H1 (cell line): ENCODE results near the gene TBC1D3B. TPM values are rescaled to one million over a fixed set of nuclear protein-coding genes. Genes with fewer than 3 reads are reported as not detected.

Experiments used
- CTCF ChIA-PET: fragments of 300-600 bp; sonication (Branson Sonifier 250); formaldehyde crosslinking; loops from one replicate; lab custom pipeline; 2021; ENCODE audit not compliant: partially characterized antibody; lab: Charles Lee
- POLR2A ChIA-PET: fragments of 300-600 bp; sonication (Branson Sonifier 250); formaldehyde crosslinking; loops from one replicate; lab custom pipeline; 2021; ENCODE audit warnings: inconsistent platforms; ENCODE audit not compliant: partially characterized antibody; lab: Charles Lee
- DNase-seq, 2 experiments: peaks; one replicate each; pipeline versions ENCODE4 v3.0.0 to v3.0.0-alpha.2; 2010 to 2022; ENCODE audit warnings: low spot score in 2 of 2, low read depth in 1 of 2, mixed read lengths in 1 of 2
- FAIRE-seq: peaks from 2 replicates; lab custom pipeline; 2011; peaks lifted over from hg19 to GRCh38; lab: Jason Lieb, UNC
- H2AFZ ChIP-seq: 2 replicates; pipeline ENCODE4 v1.8.1; 2012; ENCODE audit warnings: low read length, inconsistent platforms
- H2AK5ac ChIP-seq: 2 replicates; pipeline ENCODE4 v1.6.1; 2013; ENCODE audit warnings: low read depth, low read length
- H2BK120ac ChIP-seq: replicated peaks from 2 replicates; pipeline ENCODE3; 2013; ENCODE audit warnings: low read depth, low read length, inconsistent platforms
- H2BK12ac ChIP-seq: 2 replicates; pipeline ENCODE4 v1.6.1; 2013; ENCODE audit warnings: low read depth, low read length
- H2BK15ac ChIP-seq: 2 replicates; pipeline ENCODE4 v1.6.1; 2013; ENCODE audit warnings: low read length
- H2BK20ac ChIP-seq: 2 replicates; pipeline ENCODE4 v1.6.1; 2013; ENCODE audit warnings: low read length
- H2BK5ac ChIP-seq: 2 replicates; pipeline ENCODE4 v1.6.1; 2013; ENCODE audit warnings: low read depth, low read length
- H3K14ac ChIP-seq: 2 replicates; pipeline ENCODE4 v1.6.1; 2013; ENCODE audit warnings: inconsistent platforms; ENCODE audit not compliant: insufficient read length
- H3K18ac ChIP-seq: 2 replicates; pipeline ENCODE4 v1.6.1; 2013; ENCODE audit warnings: low read length; ENCODE audit errors: extremely low read depth
- H3K23ac ChIP-seq: 2 replicates; pipeline ENCODE4 v1.6.1; 2013; ENCODE audit warnings: inconsistent platforms; ENCODE audit not compliant: insufficient read length
- H3K23me2 ChIP-seq: 2 replicates; pipeline ENCODE4 v1.6.1; 2013; ENCODE audit warnings: low read depth, low read length
- H3K27ac ChIP-seq: 2 replicates; pipeline ENCODE4 v1.6.1; 2011; ENCODE audit warnings: low read depth, low read length, inconsistent platforms
- H3K27me3 ChIP-seq, 4 experiments: replicated peaks in 1 of 4; 1 replicate in 1 of 4; 2 replicates in 3 of 4; pipeline versions ENCODE4 v1.6.1 to v1.8.1; 2011 to 2013; ENCODE audit warnings: low read length in 3 of 4, mild to moderate bottlenecking in 3 of 4, inconsistent platforms in 2 of 4, mixed read lengths in 2 of 4, moderate library complexity in 1 of 4; ENCODE audit not compliant: control insufficient read depth in 3 of 4, insufficient read depth in 3 of 4; ENCODE audit errors: extremely low read depth in 1 of 4
- H3K36me3 ChIP-seq, 4 experiments: 2 replicates each; pipeline versions ENCODE4 v1.6.1 to v1.8.1; 2011 to 2013; ENCODE audit warnings: mild to moderate bottlenecking in 4 of 4, low read length in 3 of 4, moderate library complexity in 2 of 4, control low read depth in 1 of 4, inconsistent platforms in 1 of 4; ENCODE audit not compliant: insufficient read depth in 4 of 4, control insufficient read depth in 2 of 4
- H3K4ac ChIP-seq: replicated peaks from 2 replicates; pipeline ENCODE3; 2013; ENCODE audit warnings: low read length, low read depth, mixed read lengths, inconsistent platforms; ENCODE audit not compliant: insufficient read length
- H3K4me1 ChIP-seq, 4 experiments: replicated peaks in 1 of 4; 1 replicate in 1 of 4; 2 replicates in 3 of 4; pipeline versions ENCODE4 v1.6.1 to v1.8.1; 2011 to 2013; ENCODE audit warnings: low read length in 3 of 4, inconsistent platforms in 2 of 4, mixed read lengths in 1 of 4; ENCODE audit not compliant: insufficient read depth in 4 of 4, control insufficient read depth in 3 of 4
- H3K4me2 ChIP-seq, 2 experiments: 2 replicates each; pipeline versions ENCODE4 v1.6.1 to v1.8.1; 2011 to 2013; ENCODE audit warnings: low read depth in 2 of 2, low read length in 2 of 2, control low read depth in 1 of 2, inconsistent platforms in 1 of 2, mild to moderate bottlenecking in 1 of 2; ENCODE audit not compliant: insufficient read depth in 1 of 2
- H3K4me3 ChIP-seq, 4 experiments: fragments of 200-600, 300-600 bp in 1 of 4; sonication (generic), shearing (Covaris generic), sonication (Bioruptor Twin) in 1 of 4; 2 replicates each; pipeline versions ENCODE4 v1.5.1 to v1.8.1; 2011 to 2016; ENCODE audit warnings: low read length in 4 of 4, low read depth in 3 of 4, control low read depth in 2 of 4, inconsistent platforms in 2 of 4, mild to moderate bottlenecking in 2 of 4, mixed read lengths in 1 of 4, moderate library complexity in 1 of 4; ENCODE audit not compliant: insufficient read depth in 2 of 4; ENCODE audit errors: extremely low read depth in 1 of 4
- H3K56ac ChIP-seq: replicated peaks from 2 replicates; pipeline ENCODE3; 2013; ENCODE audit warnings: low read depth, mild to moderate bottlenecking, mixed read lengths, low read length, inconsistent platforms; ENCODE audit not compliant: insufficient read length
- H3K79me1 ChIP-seq: 2 replicates; pipeline ENCODE4 v1.6.1; 2013; ENCODE audit warnings: low read depth, low read length, control low read depth
- H3K79me2 ChIP-seq, 2 experiments: 2 replicates each; pipeline versions ENCODE4 v1.6.1 to v1.8.1; 2012 to 2013; ENCODE audit warnings: low read length in 2 of 2, mild to moderate bottlenecking in 2 of 2, inconsistent platforms in 1 of 2; ENCODE audit not compliant: insufficient read depth in 2 of 2, control insufficient read depth in 1 of 2
- H3K9ac ChIP-seq, 4 experiments: replicated peaks in 1 of 4; 1 replicate in 1 of 4; 2 replicates in 3 of 4; pipeline versions ENCODE4 v1.6.1 to v1.8.1; 2011 to 2013; ENCODE audit warnings: low read depth in 3 of 4, low read length in 3 of 4, control low read depth in 2 of 4, mild to moderate bottlenecking in 2 of 4, moderate library complexity in 2 of 4, inconsistent platforms in 1 of 4; ENCODE audit errors: extremely low read depth in 1 of 4
- H3K9me3 ChIP-seq, 2 experiments: 2 replicates each; pipeline versions ENCODE4 v1.6.1 to v1.8.1; 2012 to 2013; ENCODE audit warnings: mild to moderate bottlenecking in 2 of 2, moderate library complexity in 2 of 2, control low read depth in 1 of 2, inconsistent platforms in 1 of 2, low read depth in 1 of 2, low read length in 1 of 2, mixed read lengths in 1 of 2; ENCODE audit not compliant: insufficient read depth in 2 of 2
- H4K20me1 ChIP-seq, 2 experiments: replicated peaks in 1 of 2; 2 replicates each; pipeline versions ENCODE3 to v1.8.1; 2011 to 2013; ENCODE audit warnings: inconsistent platforms in 2 of 2, low read length in 2 of 2, mild to moderate bottlenecking in 1 of 2; ENCODE audit not compliant: insufficient read depth in 2 of 2, control insufficient read depth in 1 of 2
- H4K5ac ChIP-seq: 2 replicates; pipeline ENCODE4 v1.6.1; 2013; ENCODE audit warnings: low read length, low read depth, mixed read lengths, inconsistent platforms; ENCODE audit not compliant: insufficient read length
- H4K8ac ChIP-seq: 2 replicates; pipeline ENCODE4 v1.8.0; 2013; ENCODE audit warnings: mild to moderate bottlenecking, moderate library complexity, low read length, inconsistent platforms; ENCODE audit not compliant: insufficient read depth; ENCODE audit errors: extremely low read depth
- H4K91ac ChIP-seq: replicated peaks from 2 replicates; pipeline ENCODE3; 2013; ENCODE audit warnings: low read length, mixed read lengths, inconsistent platforms; ENCODE audit not compliant: insufficient read length
- CHD1 ChIP-seq: IDR thresholded peaks from 2 replicates; pipeline ENCODE4 v1.6.1; 2012; ENCODE audit warnings: low read depth, low read length, improper control_type of control experiment
- HDAC6 ChIP-seq: IDR thresholded peaks from one replicate; pipeline ENCODE4 v1.7.1; 2012; ENCODE audit warnings: low read depth, mild to moderate bottlenecking, inconsistent platforms, low read length, moderate library complexity
- MAX ChIP-seq: IDR thresholded peaks from 2 replicates; pipeline ENCODE4 v1.6.1; 2012; ENCODE audit warnings: inconsistent platforms
- ZNF274 ChIP-seq: IDR thresholded peaks from 2 replicates; pipeline ENCODE4 v1.7.0; 2012; ENCODE audit warnings: low read length, borderline replicate concordance; ENCODE audit errors: extremely low read depth
- WGBS, 2 experiments: shearing (Covaris generic) in 1 of 2; methylation state at CpG; one replicate each; pipeline versions ENCODE4 v1.1.6 to v1.1.7; 2013 to 2015; ENCODE audit warnings: low lambda C conversion rate in 2 of 2, mixed read lengths in 2 of 2, inconsistent platforms in 1 of 2, low coverage in 1 of 2, missing lambda C conversion rate in 1 of 2; ENCODE audit not compliant: insufficient replicate concordance in 2 of 2, insufficient coverage in 1 of 2, insufficient read length in 1 of 2; ENCODE audit errors: extremely low coverage in 1 of 2, missing lambda C conversion rate in 1 of 2; 5-methylcytosine and 5-hydroxymethylcytosine counted together
- polyA plus RNA-seq, 7 experiments: library from polyadenylated mRNA; depleted of rRNA in 3 of 7; stranded (reverse) in 5 of 7; unstranded in 2 of 7; fragments of >200 nt in 5 of 7; fragments of 200-250 nt in 2 of 7; gene quantifications; 1 replicate in 5 of 7; 2 replicates in 1 of 7; 4 replicates in 1 of 7; pipeline versions ENCODE4 v1.2.1 to v1.2.3, GENCODE V29; 2011 to 2013; ENCODE audit warnings: missing spikeins in 2 of 7, mixed read lengths in 2 of 7
- total RNA-seq: library from RNA; stranded (reverse); fragmentation: NEBNext Ultra II Directional; extraction: Animal tissue kit (Norgen Biotek cat#: 25700); gene quantifications from 2 replicates; pipeline ENCODE4 v1.2.1, GENCODE V29; 2021
- TF ChIP-seq, protein P1 (sequence below), 3 experiments: IDR thresholded peaks; 1 replicate in 2 of 3; 2 replicates in 1 of 3; pipeline versions ENCODE4 v1.5.1 to v1.6.1; 2011; ENCODE audit warnings: low read length in 3 of 3, mild to moderate bottlenecking in 3 of 3, inconsistent platforms in 2 of 3, low read depth in 1 of 3, moderate library complexity in 1 of 3; ENCODE audit not compliant: insufficient read depth in 1 of 3; ENCODE audit errors: control extremely low read depth in 1 of 3

Gene TBC1D3B
- total and polyA plus RNA-seq, 2 of the 8 experiments (the other 6 are each of a cell fraction or from before 2014, with no cell fraction given) = 0.54 to 6.2 TPM

GRCh38 chr17:36212272-36212605 is 35.8 kb upstream of the TBC1D3B start:
- ChIA-PET CTCF (no interaction called here), POLR2A (no interaction called here)
- H3K4me1 ChIP-seq = no peaks in the 10 kb centered on the region
- H3K23ac ChIP-seq = no peak overlapping the region
- no peaks in the 10 kb centered on the region for H3K79me1 ChIP-seq
- no peak overlapping the region for H3K9ac ChIP-seq
- H3K56ac ChIP-seq = no peak overlapping the region
- WGBS, 2 experiments = 52% methylated on average over 4 of the region's 4 CpGs; no CpG with 5 or more reads in 1 of the 2 experiments
- no peak overlapping the region for H3K14ac ChIP-seq
- H2BK120ac ChIP-seq = no peak overlapping the region
- H2BK5ac ChIP-seq = no peak overlapping the region
- no peak overlapping the region for H2BK12ac ChIP-seq
- no peaks in the 10 kb centered on the region for H4K20me1 ChIP-seq
- no peak overlapping the region for H2AK5ac ChIP-seq
- no peak overlapping the region for H3K18ac ChIP-seq
- TF ChIP-seq ZNF274 = no peak
- TF ChIP-seq HDAC6 = no peak
- TF ChIP-seq, protein P1, sequence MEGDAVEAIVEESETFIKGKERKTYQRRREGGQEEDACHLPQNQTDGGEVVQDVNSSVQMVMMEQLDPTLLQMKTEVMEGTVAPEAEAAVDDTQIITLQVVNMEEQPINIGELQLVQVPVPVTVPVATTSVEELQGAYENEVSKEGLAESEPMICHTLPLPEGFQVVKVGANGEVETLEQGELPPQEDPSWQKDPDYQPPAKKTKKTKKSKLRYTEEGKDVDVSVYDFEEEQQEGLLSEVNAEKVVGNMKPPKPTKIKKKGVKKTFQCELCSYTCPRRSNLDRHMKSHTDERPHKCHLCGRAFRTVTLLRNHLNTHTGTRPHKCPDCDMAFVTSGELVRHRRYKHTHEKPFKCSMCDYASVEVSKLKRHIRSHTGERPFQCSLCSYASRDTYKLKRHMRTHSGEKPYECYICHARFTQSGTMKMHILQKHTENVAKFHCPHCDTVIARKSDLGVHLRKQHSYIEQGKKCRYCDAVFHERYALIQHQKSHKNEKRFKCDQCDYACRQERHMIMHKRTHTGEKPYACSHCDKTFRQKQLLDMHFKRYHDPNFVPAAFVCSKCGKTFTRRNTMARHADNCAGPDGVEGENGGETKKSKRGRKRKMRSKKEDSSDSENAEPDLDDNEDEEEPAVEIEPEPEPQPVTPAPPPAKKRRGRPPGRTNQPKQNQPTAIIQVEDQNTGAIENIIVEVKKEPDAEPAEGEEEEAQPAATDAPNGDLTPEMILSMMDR (IDR thresholded peaks at IDR 0.05; ENCODE audit: control extremely low read depth in 1 of 3, insufficient read depth in 1 of 3, low read depth in 1 of 3, low read length in 3 of 3) = no peak
- TF ChIP-seq CHD1 = no peak
- TF ChIP-seq MAX = no peak
- H4K5ac ChIP-seq = no peak overlapping the region
- no peaks in the 10 kb centered on the region for H3K23me2 ChIP-seq
- no peaks in the 10 kb centered on the region for H3K27me3 ChIP-seq
- no peak overlapping the region for H2BK20ac ChIP-seq
- no peak overlapping the region for H3K4ac ChIP-seq
- H2BK15ac ChIP-seq = no peak overlapping the region
- no peaks in the 10 kb centered on the region for H3K36me3 ChIP-seq
- H3K4me3 ChIP-seq = no peak overlapping the region
- no peak overlapping the region for H3K4me2 ChIP-seq
- no peak for DNase-seq
- H4K8ac ChIP-seq = no peak overlapping the region
- no peak for FAIRE-seq
- H3K9me3 ChIP-seq = peaks cover 0 to 4% of the 10 kb centered on the region in 2 experiments; a peak in 1 of 4 replicates
- H3K27ac ChIP-seq = no peak overlapping the region
- no peak overlapping the region for H4K91ac ChIP-seq
- no peaks in the 10 kb centered on the region for H3K79me2 ChIP-seq
- no peak overlapping the region for H2AFZ ChIP-seq
